Trophoblast cell (in vitro differentiated cells and primary cell): Measurements from ENCODE around the gene PHLPP1.

ENCODE experiments used
- DNase-seq, 2 donors: peaks; one replicate each; pipeline ENCODE4 v3.0.0-alpha.2; 2016
- H2AFZ ChIP-seq: 2 replicates; pipeline ENCODE4 v1.6.1; 2013; ENCODE audit warnings: low read length, moderate library complexity, mild to moderate bottlenecking; ENCODE audit not compliant: insufficient read depth, poor library complexity
- H2AK5ac ChIP-seq: 2 replicates; pipeline ENCODE4 v1.6.1; 2013; ENCODE audit warnings: mild to moderate bottlenecking, low read length
- H2BK120ac ChIP-seq: 2 replicates; pipeline ENCODE4 v1.6.1; 2013; ENCODE audit warnings: low read length, mild to moderate bottlenecking, moderate library complexity; ENCODE audit not compliant: insufficient read depth, poor library complexity
- H2BK12ac ChIP-seq: 2 replicates; pipeline ENCODE4 v1.6.1; 2013; ENCODE audit warnings: mild to moderate bottlenecking, low read length, moderate library complexity
- H2BK5ac ChIP-seq: 2 replicates; pipeline ENCODE4 v1.6.1; 2013; ENCODE audit warnings: low read length, low read depth, moderate library complexity, mild to moderate bottlenecking; ENCODE audit not compliant: poor library complexity
- H3K14ac ChIP-seq: 2 replicates; pipeline ENCODE4 v1.6.1; 2013; ENCODE audit warnings: mild to moderate bottlenecking, low read length
- H3K18ac ChIP-seq: 2 replicates; pipeline ENCODE4 v1.6.1; 2013; ENCODE audit warnings: mild to moderate bottlenecking, low read length
- H3K23ac ChIP-seq: 2 replicates; pipeline ENCODE4 v1.6.1; 2013; ENCODE audit warnings: low read length
- H3K27ac ChIP-seq: 2 replicates; pipeline ENCODE4 v1.5.1; 2013; ENCODE audit warnings: low read depth, mild to moderate bottlenecking, inconsistent platforms, low read length, moderate library complexity
- H3K27me3 ChIP-seq: 2 replicates; pipeline ENCODE4 v1.6.1; 2013; ENCODE audit warnings: inconsistent platforms, mild to moderate bottlenecking, low read length, moderate library complexity; ENCODE audit not compliant: insufficient read depth
- H3K36me3 ChIP-seq, 2 experiments: 1 replicate in 1 of 2; 2 replicates in 1 of 2; pipeline ENCODE4 v1.6.1; 2013; ENCODE audit warnings: low read length in 2 of 2, mild to moderate bottlenecking in 2 of 2, moderate library complexity in 1 of 2; ENCODE audit not compliant: insufficient read depth in 2 of 2, control insufficient read depth in 1 of 2
- H3K4ac ChIP-seq: 2 replicates; pipeline ENCODE4 v1.6.1; 2013; ENCODE audit warnings: low read depth, mild to moderate bottlenecking, low read length, moderate library complexity
- H3K4me1 ChIP-seq, 2 experiments: 1 replicate in 1 of 2; 2 replicates in 1 of 2; pipeline ENCODE4 v1.6.1; 2013; ENCODE audit warnings: low read length in 2 of 2, mild to moderate bottlenecking in 2 of 2, moderate library complexity in 1 of 2; ENCODE audit not compliant: insufficient read depth in 2 of 2, control insufficient read depth in 1 of 2
- H3K4me2 ChIP-seq: 2 replicates; pipeline ENCODE4 v1.6.1; 2013; ENCODE audit warnings: inconsistent platforms, mild to moderate bottlenecking, low read length, moderate library complexity
- H3K4me3 ChIP-seq: 2 replicates; pipeline ENCODE4 v1.5.1; 2013; ENCODE audit warnings: mild to moderate bottlenecking, low read depth, low read length, inconsistent platforms
- H3K79me1 ChIP-seq: one replicate; pipeline ENCODE4 v1.6.1; 2013; ENCODE audit warnings: low read length
- H3K79me2 ChIP-seq: 2 replicates; pipeline ENCODE4 v1.6.1; 2013; ENCODE audit warnings: low read length, mild to moderate bottlenecking; ENCODE audit not compliant: control insufficient read depth, insufficient read depth, poor library complexity
- H3K9ac ChIP-seq: 2 replicates; pipeline ENCODE4 v1.6.1; 2013; ENCODE audit warnings: mild to moderate bottlenecking, low read length
- H3K9me3 ChIP-seq: 2 replicates; pipeline ENCODE4 v1.6.1; 2013; ENCODE audit warnings: low read depth, mild to moderate bottlenecking, control low read depth, inconsistent platforms, low read length; ENCODE audit not compliant: insufficient read depth
- H4K12ac ChIP-seq: 2 replicates; pipeline ENCODE4 v1.6.1; 2013; ENCODE audit warnings: low read depth, mild to moderate bottlenecking, low read length, moderate library complexity
- H4K8ac ChIP-seq: 2 replicates; pipeline ENCODE4 v1.6.1; 2013; ENCODE audit warnings: low read depth, mild to moderate bottlenecking, low read length, moderate library complexity
- H4K91ac ChIP-seq: one replicate; pipeline ENCODE4 v1.6.1; 2013; ENCODE audit warnings: low read depth, mild to moderate bottlenecking, low read length, moderate library complexity
- WGBS: extraction: QIAGEN DNeasy Blood & Tissue Kit; methylation state at CpG from one replicate; pipeline ENCODE4 v1.1.7; 2013; ENCODE audit warnings: missing lambda C conversion rate; ENCODE audit not compliant: insufficient read length, insufficient coverage; ENCODE audit errors: extremely low coverage; 5-methylcytosine and 5-hydroxymethylcytosine counted together

PHLPP1 gene

DNA sequence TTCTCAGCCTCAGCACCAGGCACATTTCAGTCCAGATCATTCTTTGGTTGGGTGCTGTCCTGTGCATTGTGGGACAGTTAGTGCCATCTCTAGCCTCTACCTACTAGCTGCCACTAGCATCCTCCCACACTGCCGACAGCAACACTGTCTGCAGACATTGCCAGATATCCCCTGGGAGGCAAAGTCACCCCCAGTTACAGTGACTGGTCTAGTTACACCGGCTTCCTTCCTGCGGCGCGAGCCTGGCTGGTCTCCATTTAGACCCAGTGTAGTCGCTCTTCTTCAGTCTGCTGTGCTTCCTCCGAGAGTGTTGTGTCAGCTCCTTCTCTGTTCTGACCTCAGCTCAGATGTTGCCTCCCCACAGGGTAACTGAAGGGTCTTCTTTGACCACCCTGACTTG lies 283.1 kb downstream of the PHLPP1 start:
- no peak overlapping the region for H4K12ac ChIP-seq
- H3K27me3 ChIP-seq, result no peaks in the 10 kb centered on the region
- H3K27ac ChIP-seq, result no peak overlapping the region
- no peaks in the 10 kb centered on the region for H3K9me3 ChIP-seq
- no peak for DNase-seq
- no peaks in the 10 kb centered on the region for H3K36me3 ChIP-seq
- no peak overlapping the region for H3K4me3 ChIP-seq
- no peak overlapping the region for H3K14ac ChIP-seq
- no CpG with 5 or more reads among the region's 7 CpGs for WGBS
- H4K91ac ChIP-seq, result no peak overlapping the region
- no peak overlapping the region for H3K18ac ChIP-seq
- no peaks in the 10 kb centered on the region for H3K79me2 ChIP-seq
- H2BK12ac ChIP-seq, result no peak overlapping the region
- H3K4me1 ChIP-seq, result no peaks in the 10 kb centered on the region
- H2BK5ac ChIP-seq, result no peak overlapping the region
- no peak overlapping the region for H3K23ac ChIP-seq
- no peak overlapping the region for H2BK120ac ChIP-seq
- H2AK5ac ChIP-seq, result no peak overlapping the region
- no peaks in the 10 kb centered on the region for H3K79me1 ChIP-seq
- H3K4me2 ChIP-seq, result no peak overlapping the region
- H2AFZ ChIP-seq, result no peak overlapping the region
- no peak overlapping the region for H3K4ac ChIP-seq
- no peak overlapping the region for H3K9ac ChIP-seq
- H4K8ac ChIP-seq, result no peak overlapping the region

DNA sequence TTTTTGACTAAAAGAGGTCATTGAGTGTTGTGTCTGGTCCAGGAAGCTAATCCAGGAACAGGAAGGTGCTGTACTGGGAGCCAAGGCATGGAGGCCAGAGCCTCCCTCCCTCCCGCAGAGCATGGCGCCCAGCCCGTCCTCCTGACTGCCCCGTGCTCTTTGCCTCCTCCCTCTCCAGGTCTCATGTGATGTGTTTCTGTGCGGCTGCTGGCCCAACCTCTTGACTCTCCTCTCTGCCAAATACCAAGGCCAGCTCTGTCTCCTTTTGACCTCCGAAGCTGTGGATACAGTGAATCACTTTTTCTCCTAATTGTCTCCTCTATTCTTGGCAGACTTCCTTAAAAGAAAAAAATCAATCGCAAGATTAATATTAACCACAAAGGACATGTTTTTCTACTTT lies 284.1 kb downstream of the PHLPP1 start:
- Histone ChIP-seq H3K14ac (no peak overlapping the region), H4K8ac (no peak overlapping the region), H3K23ac (no peak overlapping the region), H3K79me1 (no peaks in the 10 kb centered on the region), H4K12ac (no peak overlapping the region), H2AK5ac (no peak overlapping the region), H2BK120ac (no peak overlapping the region), H3K36me3 (no peaks in the 10 kb centered on the region), H3K9ac (no peak overlapping the region), H3K4me1 (no peaks in the 10 kb centered on the region), H3K4ac (no peak overlapping the region), H3K4me2 (no peak overlapping the region), H3K18ac (no peak overlapping the region), H2BK5ac (no peak overlapping the region), H4K91ac (no peak overlapping the region), H3K4me3 (no peak overlapping the region), H2AFZ (no peak overlapping the region), H2BK12ac (no peak overlapping the region), H3K79me2 (no peaks in the 10 kb centered on the region), H3K27me3 (no peaks in the 10 kb centered on the region), H3K27ac (no peak overlapping the region), H3K9me3 (no peaks in the 10 kb centered on the region)
- DNase-seq, result no peak
- WGBS, result no CpG with 5 or more reads among the region's 7 CpGs

- H3K14ac ChIP-seq, result no peak overlapping the region
- no CpG with 5 or more reads among the region's 6 CpGs for WGBS
These were observed 284.6 kb downstream of the PHLPP1 start for GRCh38 chr18:62999921-63000320.

GRCh38 chr18:63000839-63001238 lies 285.5 kb downstream of the PHLPP1 start:
- no peak overlapping the region for H2BK120ac ChIP-seq
- no peak overlapping the region for H4K91ac ChIP-seq
- DNase-seq, result no peak
- no peak overlapping the region for H3K23ac ChIP-seq
- H2BK5ac ChIP-seq, result no peak overlapping the region
- no peak overlapping the region for H2AK5ac ChIP-seq
- H3K4ac ChIP-seq, result no peak overlapping the region
- no peak overlapping the region for H4K12ac ChIP-seq
- H3K4me3 ChIP-seq, result no peak overlapping the region
- no peak overlapping the region for H3K14ac ChIP-seq
- H3K18ac ChIP-seq, result no peak overlapping the region
- H2AFZ ChIP-seq, result no peak overlapping the region
- H3K4me1 ChIP-seq, result no peaks in the 10 kb centered on the region
- no peaks in the 10 kb centered on the region for H3K27me3 ChIP-seq
- no peak overlapping the region for H3K4me2 ChIP-seq
- no CpG with 5 or more reads among the region's 8 CpGs for WGBS
- no peak overlapping the region for H3K27ac ChIP-seq
- H3K9ac ChIP-seq, result no peak overlapping the region
- no peaks in the 10 kb centered on the region for H3K36me3 ChIP-seq
- H3K79me1 ChIP-seq, result no peaks in the 10 kb centered on the region
- no peaks in the 10 kb centered on the region for H3K9me3 ChIP-seq
- no peak overlapping the region for H4K8ac ChIP-seq
- H2BK12ac ChIP-seq, result no peak overlapping the region
- H3K79me2 ChIP-seq, result no peaks in the 10 kb centered on the region

More at GRCh38 chr18:62999921-63000320, 284.6 kb downstream of the PHLPP1 start:
- Histone ChIP-seq H3K4me3 (no peak overlapping the region), H2BK5ac (no peak overlapping the region), H3K4ac (no peak overlapping the region), H3K79me2 (no peaks in the 10 kb centered on the region), H3K4me1 (no peaks in the 10 kb centered on the region), H4K91ac (no peak overlapping the region), H3K9ac (no peak overlapping the region), H3K9me3 (no peaks in the 10 kb centered on the region), H3K18ac (no peak overlapping the region), H3K79me1 (no peaks in the 10 kb centered on the region), H3K23ac (no peak overlapping the region), H3K4me2 (no peak overlapping the region), H3K27me3 (no peaks in the 10 kb centered on the region), H4K8ac (no peak overlapping the region), H2AFZ (no peak overlapping the region), H2BK120ac (no peak overlapping the region), H3K36me3 (no peaks in the 10 kb centered on the region), H2BK12ac (no peak overlapping the region), H4K12ac (no peak overlapping the region), H2AK5ac (no peak overlapping the region), H3K27ac (no peak overlapping the region)
- DNase-seq, result no peak
